ENCODE results near the gene MRPL14. TPM values are rescaled to one million over a fixed set of nuclear protein-coding genes. Genes with fewer than 3 reads are reported as not detected.

Gene MRPL14
- total and polyA plus RNA-seq, 9 of the 15 experiments (the other 6 are each of a cell fraction or from before 2014, with no cell fraction given), result 126 to 424 (median 165) TPM

- no peak for TF ChIP-seq ATF1 (CRISPR knock-in tag; IDR thresholded peaks at IDR 0.05)
- TF ChIP-seq ATF1 (tag; IDR thresholded peaks at IDR 0.05), result 0 out of 2 replicates have a peak, but pooled peaks have one; percentile 70
- no peak for TF ChIP-seq ZBTB5 (IDR thresholded peaks at IDR 0.05)
- 0 out of 2 replicates have a peak, but pooled peaks have one; percentile 49 for TF ChIP-seq NR2C2 (CRISPR knock-in tag; IDR thresholded peaks at IDR 0.05)
- TF ChIP-seq NR2C2 (tag; IDR thresholded peaks at IDR 0.05), result no peak
- no peak for TF ChIP-seq HNRNPL (IDR thresholded peaks at IDR 0.05; ENCODE audit: low read depth, low read length)
- no peak for TF ChIP-seq TGIF2 (CRISPR knock-in tag; IDR thresholded peaks at IDR 0.05)
- TF ChIP-seq ZNF124 (CRISPR knock-in tag; IDR thresholded peaks at IDR 0.05), result no peak
- TF ChIP-seq, protein P1, sequence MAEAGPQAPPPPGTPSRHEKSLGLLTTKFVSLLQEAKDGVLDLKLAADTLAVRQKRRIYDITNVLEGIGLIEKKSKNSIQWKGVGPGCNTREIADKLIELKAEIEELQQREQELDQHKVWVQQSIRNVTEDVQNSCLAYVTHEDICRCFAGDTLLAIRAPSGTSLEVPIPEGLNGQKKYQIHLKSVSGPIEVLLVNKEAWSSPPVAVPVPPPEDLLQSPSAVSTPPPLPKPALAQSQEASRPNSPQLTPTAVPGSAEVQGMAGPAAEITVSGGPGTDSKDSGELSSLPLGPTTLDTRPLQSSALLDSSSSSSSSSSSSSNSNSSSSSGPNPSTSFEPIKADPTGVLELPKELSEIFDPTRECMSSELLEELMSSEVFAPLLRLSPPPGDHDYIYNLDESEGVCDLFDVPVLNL (CRISPR knock-in tag; IDR thresholded peaks at IDR 0.05; ENCODE audit: low read depth), result no peak
- peak; percentile 60; the same call in 1 of the 2 replicates for TF ChIP-seq ZNF583 (CRISPR knock-in tag; IDR thresholded peaks at IDR 0.05)
- no peak for TF ChIP-seq ZFP30 (CRISPR knock-in tag; IDR thresholded peaks at IDR 0.05; ENCODE audit: borderline replicate concordance)
- no peak for TF ChIP-seq ZNF224 (CRISPR knock-in tag; IDR thresholded peaks at IDR 0.05)
- TF ChIP-seq MCM3 (IDR thresholded peaks at IDR 0.05), result no peak
- no peak for TF ChIP-seq MAFK (IDR thresholded peaks at IDR 0.05; ENCODE audit: low read length)
- TF ChIP-seq ZBTB8A (IDR thresholded peaks at IDR 0.05; ENCODE audit: partially characterized antibody), result no peak
- TF ChIP-seq EWSR1 (IDR thresholded peaks at IDR 0.05; ENCODE audit: borderline replicate concordance, low read depth, partially characterized antibody), result no peak
- no peak for TF ChIP-seq NELFE (IDR thresholded peaks at IDR 0.05; ENCODE audit: insufficient read depth, insufficient read length)
- peak; percentile 60; the same call in 1 of the 2 replicates for TF ChIP-seq SPI1 (IDR thresholded peaks at IDR 0.05; ENCODE audit: borderline replicate concordance, low read depth, low read length)
- TF ChIP-seq NCOA4 (IDR thresholded peaks at IDR 0.05; ENCODE audit: partially characterized antibody), result no peak
- no peak for TF ChIP-seq ZNF354B (CRISPR knock-in tag; IDR thresholded peaks at IDR 0.05)
- TF ChIP-seq ARID1B (IDR thresholded peaks at IDR 0.05), result peak; percentile 24; the same call in 1 of the 2 replicates
- TF ChIP-seq, protein P2, sequence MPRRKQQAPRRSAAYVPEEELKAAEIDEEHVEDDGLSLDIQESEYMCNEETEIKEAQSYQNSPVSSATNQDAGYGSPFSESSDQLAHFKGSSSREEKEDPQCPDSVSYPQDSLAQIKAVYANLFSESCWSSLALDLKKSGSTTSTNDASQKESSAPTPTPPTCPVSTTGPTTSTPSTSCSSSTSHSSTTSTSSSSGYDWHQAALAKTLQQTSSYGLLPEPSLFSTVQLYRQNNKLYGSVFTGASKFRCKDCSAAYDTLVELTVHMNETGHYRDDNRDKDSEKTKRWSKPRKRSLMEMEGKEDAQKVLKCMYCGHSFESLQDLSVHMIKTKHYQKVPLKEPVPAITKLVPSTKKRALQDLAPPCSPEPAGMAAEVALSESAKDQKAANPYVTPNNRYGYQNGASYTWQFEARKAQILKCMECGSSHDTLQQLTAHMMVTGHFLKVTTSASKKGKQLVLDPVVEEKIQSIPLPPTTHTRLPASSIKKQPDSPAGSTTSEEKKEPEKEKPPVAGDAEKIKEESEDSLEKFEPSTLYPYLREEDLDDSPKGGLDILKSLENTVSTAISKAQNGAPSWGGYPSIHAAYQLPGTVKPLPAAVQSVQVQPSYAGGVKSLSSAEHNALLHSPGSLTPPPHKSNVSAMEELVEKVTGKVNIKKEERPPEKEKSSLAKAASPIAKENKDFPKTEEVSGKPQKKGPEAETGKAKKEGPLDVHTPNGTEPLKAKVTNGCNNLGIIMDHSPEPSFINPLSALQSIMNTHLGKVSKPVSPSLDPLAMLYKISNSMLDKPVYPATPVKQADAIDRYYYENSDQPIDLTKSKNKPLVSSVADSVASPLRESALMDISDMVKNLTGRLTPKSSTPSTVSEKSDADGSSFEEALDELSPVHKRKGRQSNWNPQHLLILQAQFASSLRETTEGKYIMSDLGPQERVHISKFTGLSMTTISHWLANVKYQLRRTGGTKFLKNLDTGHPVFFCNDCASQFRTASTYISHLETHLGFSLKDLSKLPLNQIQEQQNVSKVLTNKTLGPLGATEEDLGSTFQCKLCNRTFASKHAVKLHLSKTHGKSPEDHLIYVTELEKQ (CRISPR knock-in tag; IDR thresholded peaks at IDR 0.05), result no peak
- TF ChIP-seq U2AF1 (optimal IDR thresholded peaks at IDR 0.05; ENCODE audit: low read depth, low read length), result no peak
- peak; percentile 71 for TF ChIP-seq RBFOX2 (IDR thresholded peaks at IDR 0.05; ENCODE audit: low read depth, low read length)
These were observed 53.4 kb downstream of the MRPL14 start (continued) for GRCh38 chr6:44073612-44074438.

Data from K562 (cell line).